Stimulated activated CD4-positive, alpha-beta T cell treated with anti-CD3 and anti-CD28 coated beads, TNF-alpha, amount 100 ng/mL, for 1 hour (primary cell): Measurements from ENCODE around the gene PHF21A.
"Not testable (repeated sequence)": the region's sequence is repeated elsewhere in the genome, so short reads cannot be mapped to it uniquely, and the experiment has no call there.

Source experiments
- DNase-seq, 3 donors: peaks; one replicate each; pipeline ENCODE4 v3.0.0-alpha.2; 2020; ENCODE audit warnings: low read depth in 3 of 3, low spot score in 1 of 3

Gene PHF21A

GRCh38 chr11:46120346-46121300 is 631 bp downstream of the PHF21A start:
- peak in 1 of 3 donors; percentile 4 for DNase-seq

- peak; percentile 18 to 37 (median 30) for DNase-seq
These were observed 1.7 kb downstream of the PHF21A start for GRCh38 chr11:46119352-46120216.

- no peak for DNase-seq
These were observed 2.4 kb downstream of the PHF21A start for GRCh38 chr11:46118702-46119351.

GRCh38 chr11:46117842-46118241 is 3.4 kb downstream of the PHF21A start:
- no peak for DNase-seq

GRCh38 chr11:46116712-46117037 is 4.6 kb downstream of the PHF21A start:
- not testable (repeated sequence) for DNase-seq

- no peak for DNase-seq
These were observed 5.1 kb downstream of the PHF21A start for GRCh38 chr11:46116007-46116711.

- no peak for DNase-seq
These were observed 6.3 kb downstream of the PHF21A start for GRCh38 chr11:46114961-46115360.

GRCh38 chr11:46114378-46114777 is 6.9 kb downstream of the PHF21A start:
- DNase-seq = no peak

- no peak for DNase-seq
These were observed 8.2 kb downstream of the PHF21A start for GRCh38 chr11:46112961-46113607.

GRCh38 chr11:46108751-46109150 is 12.5 kb downstream of the PHF21A start:
- no peak for DNase-seq

- no peak for DNase-seq
These were observed 13.5 kb downstream of the PHF21A start for GRCh38 chr11:46107780-46108179.

GRCh38 chr11:46107408-46107718 is 13.9 kb downstream of the PHF21A start:
- no peak for DNase-seq

GRCh38 chr11:46106530-46107407 is 14.5 kb downstream of the PHF21A start:
- DNase-seq = no peak

- DNase-seq = no peak
These were observed 15.3 kb downstream of the PHF21A start for GRCh38 chr11:46105926-46106325.

- DNase-seq = no peak
These were observed 16.1 kb downstream of the PHF21A start for GRCh38 chr11:46105134-46105628.

- no peak for DNase-seq
These were observed 18.4 kb downstream of the PHF21A start for GRCh38 chr11:46102843-46103242.

GRCh38 chr11:46100670-46101069 is 20.6 kb downstream of the PHF21A start:
- no peak for DNase-seq

GRCh38 chr11:46099963-46100316 is 21.3 kb downstream of the PHF21A start:
- no peak for DNase-seq

- DNase-seq = no peak
These were observed 30.9 kb downstream of the PHF21A start for GRCh38 chr11:46090375-46090774.
